IPS-11a (cell line): ENCODE data around the gene KANSL2.
A peak's percentile ranks its signal among the peaks of the same experiment; 100 is the strongest.
"Not testable (repeated sequence)": the region's sequence is repeated elsewhere in the genome, so short reads cannot be mapped to it uniquely, and the experiment has no call there.

Experiments
- H3K4me3 ChIP-seq: one replicate; pipeline ENCODE4 v1.5.1; 2013; ENCODE audit warnings: low read depth, low read length, control low read depth

The KANSL2 gene, protein sequence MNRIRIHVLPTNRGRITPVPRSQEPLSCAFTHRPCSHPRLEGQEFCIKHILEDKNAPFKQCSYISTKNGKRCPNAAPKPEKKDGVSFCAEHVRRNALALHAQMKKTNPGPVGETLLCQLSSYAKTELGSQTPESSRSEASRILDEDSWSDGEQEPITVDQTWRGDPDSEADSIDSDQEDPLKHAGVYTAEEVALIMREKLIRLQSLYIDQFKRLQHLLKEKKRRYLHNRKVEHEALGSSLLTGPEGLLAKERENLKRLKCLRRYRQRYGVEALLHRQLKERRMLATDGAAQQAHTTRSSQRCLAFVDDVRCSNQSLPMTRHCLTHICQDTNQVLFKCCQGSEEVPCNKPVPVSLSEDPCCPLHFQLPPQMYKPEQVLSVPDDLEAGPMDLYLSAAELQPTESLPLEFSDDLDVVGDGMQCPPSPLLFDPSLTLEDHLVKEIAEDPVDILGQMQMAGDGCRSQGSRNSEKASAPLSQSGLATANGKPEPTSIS

GRCh38 chr12:48681710-48682532 is at the start of gene KANSL2:
KANSL2 (minus strand) TSS chr12:48682238; CDS start chr12:48681632, 606 bp downstream.
- H3K4me3 ChIP-seq: peak within 1 kb of the TSS; percentile 99

DNA sequence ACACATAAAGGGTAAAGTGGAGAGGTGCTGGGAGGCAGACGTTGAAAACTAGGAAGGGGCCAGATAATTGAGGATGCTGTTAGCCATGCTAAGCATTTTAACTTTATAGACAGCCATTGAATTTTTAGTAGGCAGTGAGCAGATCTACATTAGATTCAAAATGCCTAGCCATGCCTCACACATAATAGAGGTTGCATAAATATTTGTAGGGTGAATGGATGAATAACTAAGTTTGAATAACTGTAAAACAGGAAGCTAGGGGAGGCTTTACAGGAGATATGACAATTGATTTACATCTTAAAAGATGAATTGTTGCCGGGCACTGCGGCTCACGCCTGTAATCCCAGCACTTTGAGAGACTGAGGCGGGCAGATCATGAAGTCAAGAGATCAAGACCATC is 46.8 kb upstream of the KANSL2 start:
- H3K4me3 ChIP-seq: no peak overlapping the region

DNA sequence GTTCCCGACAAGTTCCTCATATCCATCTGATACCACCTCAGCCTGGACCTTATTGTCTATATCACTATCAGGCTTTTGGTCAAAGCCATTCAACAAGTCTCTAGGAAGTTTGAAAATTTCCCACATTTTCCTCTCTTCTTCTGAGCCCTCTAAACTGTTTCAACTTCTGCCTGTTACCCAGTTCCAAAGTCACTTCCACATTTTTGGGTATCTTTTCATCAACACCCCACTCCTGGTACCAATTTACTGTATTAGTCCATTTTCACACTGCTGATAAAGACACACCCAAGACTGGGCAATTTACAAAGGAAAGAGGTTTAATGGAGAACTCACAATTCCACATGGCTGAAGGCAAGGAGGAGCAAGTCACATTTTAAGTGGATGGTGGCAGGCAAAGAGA is 38.7 kb upstream of the KANSL2 start:
- H3K4me3 ChIP-seq: not testable (repeated sequence)

DNA sequence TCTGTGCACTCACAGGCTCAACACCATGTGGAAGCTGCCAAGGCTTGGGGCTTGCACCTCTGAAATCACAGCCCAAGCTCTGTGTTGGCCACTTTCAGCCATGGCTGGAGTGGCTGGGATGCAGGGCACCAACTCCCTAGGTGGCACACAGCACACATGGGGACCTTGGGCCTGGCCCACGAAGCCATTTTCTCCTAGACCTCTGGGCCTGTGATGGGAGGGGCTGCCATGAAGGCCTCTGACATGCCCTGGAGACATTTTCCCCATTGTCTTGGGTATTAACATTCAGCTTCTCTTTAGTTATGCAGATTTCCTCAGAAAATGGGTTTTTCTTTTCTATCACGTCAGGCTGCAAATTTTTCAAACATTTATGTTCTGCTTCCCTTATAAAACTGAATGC is 38.1 kb upstream of the KANSL2 start:
- H3K4me3 ChIP-seq: not testable (repeated sequence)

- H3K4me3 ChIP-seq: not testable (repeated sequence)
These were observed 37.0 kb upstream of the KANSL2 start for GRCh38 chr12:48719002-48719401.

GRCh38 chr12:48717252-48717695 is 35.2 kb upstream of the KANSL2 start:
- peak overlapping the region; percentile 99 for H3K4me3 ChIP-seq

- peak within 1 kb of the TSS; percentile 99 for H3K4me3 ChIP-seq
These were observed 34.6 kb upstream of the KANSL2 start, which contains the start of gene CCNT1 for GRCh38 chr12:48716493-48717251. CCNT1 (minus strand) TSS chr12:48716707; CDS start chr12:48716675, 32 bp downstream.

DNA sequence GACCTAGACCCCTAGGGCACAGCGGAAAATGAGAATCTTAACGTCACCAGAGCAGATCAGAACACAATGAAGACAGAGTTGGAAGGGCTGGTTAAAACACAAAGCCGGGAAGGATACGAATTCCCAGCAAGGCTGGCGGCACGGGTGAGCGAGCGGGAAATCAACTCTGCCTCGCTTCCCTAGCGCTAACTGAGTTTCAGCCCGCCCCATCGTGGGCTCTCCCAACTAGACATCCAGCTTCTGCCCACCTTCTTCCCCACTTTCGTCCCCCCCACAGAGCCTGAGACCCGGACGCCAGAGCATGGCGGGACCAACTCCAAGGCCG is 34.1 kb upstream of the KANSL2 start:
- peak overlapping the region; percentile 99 for H3K4me3 ChIP-seq

GRCh38 chr12:48712209-48712608 is 30.2 kb upstream of the KANSL2 start:
- H3K4me3 ChIP-seq: no peak overlapping the region

DNA sequence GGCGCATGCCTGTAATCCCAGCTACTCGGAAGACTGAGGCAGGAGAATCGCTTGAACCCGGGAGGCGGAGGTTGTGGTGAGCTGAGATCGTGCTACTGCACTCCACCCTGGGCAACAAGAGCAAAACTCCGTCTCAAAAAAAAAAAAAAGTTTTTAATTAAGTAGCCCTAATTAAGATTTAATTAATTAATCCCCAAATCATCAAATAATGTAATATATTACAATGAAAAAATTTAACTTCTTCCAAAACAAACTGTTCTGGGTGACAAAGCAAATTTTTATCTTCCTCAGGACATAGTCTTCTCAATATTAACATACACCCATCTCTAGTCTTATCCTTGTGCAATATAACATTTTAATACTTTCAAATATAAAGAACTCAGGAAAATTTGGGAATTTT is 16.8 kb upstream of the KANSL2 start:
- not testable (repeated sequence) for H3K4me3 ChIP-seq

DNA sequence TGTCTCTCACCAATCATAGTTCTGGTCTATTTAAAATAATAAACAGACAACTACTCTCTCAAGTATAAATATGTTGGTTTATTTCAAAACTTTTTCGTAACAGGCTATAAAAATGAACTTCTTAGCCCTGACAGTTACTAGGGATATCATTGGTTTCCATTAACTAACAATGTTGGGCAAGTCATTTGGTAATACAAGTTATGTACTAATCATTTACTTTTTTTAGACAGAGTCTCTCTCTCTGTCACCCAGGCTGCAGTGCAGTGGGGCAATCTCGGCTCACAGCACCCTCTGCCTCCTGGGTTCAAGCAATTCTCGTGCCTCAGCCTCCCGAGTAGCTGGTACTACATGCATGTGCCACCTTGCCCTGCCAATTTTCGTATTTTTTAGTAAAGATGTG is 14.6 kb upstream of the KANSL2 start:
- H3K4me3 ChIP-seq: no peak overlapping the region

DNA sequence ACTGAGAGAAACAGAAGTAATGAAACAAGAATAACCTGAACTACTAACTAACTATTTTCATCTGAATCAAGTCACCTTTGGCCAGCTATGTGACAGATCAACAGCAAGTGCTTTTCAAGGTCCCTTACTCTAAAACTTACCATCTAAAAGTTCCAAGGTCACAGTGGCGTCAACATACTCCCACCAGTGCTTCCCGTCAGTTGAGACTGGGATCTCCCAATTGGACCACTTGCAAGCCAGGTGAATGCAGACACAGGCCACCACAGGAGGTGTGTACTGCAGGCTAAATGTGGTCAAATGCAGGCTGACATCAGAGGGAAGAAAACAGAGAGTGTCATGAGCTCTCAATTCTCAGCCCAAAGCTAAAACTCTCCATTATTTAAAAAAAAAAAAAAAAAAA is 13.8 kb upstream of the KANSL2 start:
- no peak overlapping the region for H3K4me3 ChIP-seq

DNA sequence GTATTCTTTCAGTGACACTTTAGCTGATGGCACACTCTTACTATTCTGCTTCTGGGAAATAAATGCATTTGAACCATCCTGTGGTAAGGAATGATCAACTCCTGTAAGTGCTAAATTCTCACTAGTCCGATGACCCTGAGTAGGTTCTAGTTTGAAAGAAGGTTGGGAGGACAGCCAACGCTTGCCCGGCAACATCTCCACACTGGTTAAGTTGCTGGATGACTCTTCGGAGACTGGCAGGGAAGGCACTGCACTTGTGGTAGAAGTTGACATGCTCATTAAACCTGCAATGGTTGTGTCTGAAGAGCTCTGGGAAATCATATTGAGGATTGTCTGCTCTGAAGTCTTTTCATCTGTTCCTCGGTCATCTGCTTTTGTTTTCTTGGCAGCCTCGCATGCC is 12.0 kb upstream of the KANSL2 start:
- no peak overlapping the region for H3K4me3 ChIP-seq

GRCh38 chr12:48693572-48693971 is 11.5 kb upstream of the KANSL2 start:
- no peak overlapping the region for H3K4me3 ChIP-seq

DNA sequence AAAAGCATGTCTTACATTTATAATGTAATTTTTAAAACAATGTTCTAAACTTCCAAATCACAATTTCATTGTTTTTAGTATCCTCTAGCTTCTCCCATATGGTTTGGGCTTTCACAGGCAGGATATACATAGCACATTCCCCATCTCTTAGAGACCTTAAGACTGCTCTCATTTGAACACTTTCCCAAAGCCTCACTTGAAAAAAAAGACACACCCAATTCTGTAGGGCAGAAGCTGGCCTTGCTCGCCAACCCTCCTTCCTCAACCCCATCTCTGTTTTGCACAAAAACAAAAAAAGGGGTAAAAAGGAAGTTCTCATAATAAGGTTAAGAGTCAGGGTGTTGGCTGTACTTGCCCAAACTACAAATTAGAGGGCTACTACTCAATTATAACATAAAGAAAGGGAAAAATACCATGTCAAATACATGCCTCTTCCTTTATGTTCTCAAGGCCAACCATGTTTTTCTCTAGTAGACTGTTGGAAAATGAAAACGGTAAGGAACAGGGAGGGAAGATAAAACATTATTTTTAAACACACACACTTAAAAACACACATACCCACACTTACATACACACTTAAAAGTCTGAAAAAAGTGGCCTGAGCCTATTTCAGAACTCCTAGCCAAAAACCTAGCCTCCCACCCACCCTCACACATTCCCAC is 9.9 kb upstream of the KANSL2 start:
- H3K4me3 ChIP-seq: no peak overlapping the region

DNA sequence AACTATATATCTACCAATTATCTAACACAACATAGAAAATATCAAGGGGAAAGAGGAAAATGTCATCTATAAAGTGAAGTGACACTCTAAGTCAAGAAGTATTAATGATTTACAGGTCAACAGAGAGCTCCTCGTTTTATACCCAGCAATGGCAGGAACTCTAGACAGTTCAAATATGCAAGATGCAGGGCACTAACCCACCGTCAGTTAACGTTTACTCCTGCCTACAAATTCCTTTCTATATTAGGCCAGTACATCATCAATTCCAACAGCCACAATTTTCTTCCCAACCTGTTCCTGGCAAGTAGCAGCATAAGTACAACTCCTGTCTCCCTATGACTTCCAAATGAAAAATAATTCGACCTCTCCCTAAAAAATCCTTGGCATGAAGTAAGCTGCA is 9.0 kb upstream of the KANSL2 start:
- H3K4me3 ChIP-seq: no peak overlapping the region

DNA sequence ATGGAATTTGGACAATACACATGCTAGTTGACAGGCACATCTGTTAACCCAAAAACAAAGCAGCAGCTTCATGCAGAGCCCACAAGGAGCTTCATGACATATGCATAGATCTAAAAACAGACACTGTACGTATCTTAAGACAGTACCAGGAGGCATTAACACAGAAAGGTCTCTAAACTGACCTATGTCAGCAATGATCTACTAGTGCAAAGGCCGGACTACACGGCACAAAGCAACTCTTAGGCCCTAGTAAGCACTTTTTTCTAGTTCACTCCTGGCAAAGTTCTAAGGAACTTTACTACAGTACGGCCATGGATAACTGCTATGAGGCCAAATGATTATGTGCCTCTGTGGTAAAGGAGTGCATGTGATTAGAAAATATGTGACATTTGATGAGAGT is 8.4 kb upstream of the KANSL2 start:
- no peak overlapping the region for H3K4me3 ChIP-seq

DNA sequence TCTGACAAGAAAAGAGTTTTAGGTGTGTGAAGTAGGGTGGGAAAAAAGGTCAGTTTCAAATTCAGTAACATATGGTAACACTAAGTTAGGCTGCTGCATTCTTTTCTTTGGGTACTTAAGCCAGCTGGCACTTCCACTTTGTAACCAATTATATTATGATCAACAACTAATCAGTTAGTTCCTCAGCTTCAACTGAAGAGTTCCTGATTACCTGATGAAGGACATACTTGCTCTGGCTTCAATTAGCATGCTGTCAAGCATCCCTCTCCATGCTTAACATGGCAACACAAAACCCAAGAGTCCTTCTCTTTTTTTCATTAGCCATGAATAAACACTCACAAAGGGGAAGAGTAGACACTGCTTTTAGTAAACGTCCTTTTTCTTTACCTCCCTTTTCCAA is 6.8 kb upstream of the KANSL2 start:
- no peak overlapping the region for H3K4me3 ChIP-seq

DNA sequence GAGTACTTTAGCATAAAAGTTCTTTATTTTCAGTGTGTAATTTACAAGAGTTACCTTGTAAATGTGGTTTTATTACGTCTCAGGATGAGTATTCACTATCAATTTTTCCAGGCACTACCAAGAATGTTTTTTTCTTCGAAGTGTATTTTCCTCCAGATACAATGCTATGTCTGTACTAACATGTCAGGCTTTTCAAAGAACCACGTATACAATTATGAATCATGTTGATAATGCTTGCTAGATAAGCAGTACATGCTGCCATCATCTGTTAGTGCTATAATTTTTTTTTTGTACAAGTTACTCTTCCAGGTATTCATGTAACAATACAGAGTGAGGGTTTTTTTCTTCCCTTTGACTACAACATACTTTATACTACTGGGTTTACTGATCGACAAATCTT is 5.6 kb upstream of the KANSL2 start:
- H3K4me3 ChIP-seq: no peak overlapping the region

DNA sequence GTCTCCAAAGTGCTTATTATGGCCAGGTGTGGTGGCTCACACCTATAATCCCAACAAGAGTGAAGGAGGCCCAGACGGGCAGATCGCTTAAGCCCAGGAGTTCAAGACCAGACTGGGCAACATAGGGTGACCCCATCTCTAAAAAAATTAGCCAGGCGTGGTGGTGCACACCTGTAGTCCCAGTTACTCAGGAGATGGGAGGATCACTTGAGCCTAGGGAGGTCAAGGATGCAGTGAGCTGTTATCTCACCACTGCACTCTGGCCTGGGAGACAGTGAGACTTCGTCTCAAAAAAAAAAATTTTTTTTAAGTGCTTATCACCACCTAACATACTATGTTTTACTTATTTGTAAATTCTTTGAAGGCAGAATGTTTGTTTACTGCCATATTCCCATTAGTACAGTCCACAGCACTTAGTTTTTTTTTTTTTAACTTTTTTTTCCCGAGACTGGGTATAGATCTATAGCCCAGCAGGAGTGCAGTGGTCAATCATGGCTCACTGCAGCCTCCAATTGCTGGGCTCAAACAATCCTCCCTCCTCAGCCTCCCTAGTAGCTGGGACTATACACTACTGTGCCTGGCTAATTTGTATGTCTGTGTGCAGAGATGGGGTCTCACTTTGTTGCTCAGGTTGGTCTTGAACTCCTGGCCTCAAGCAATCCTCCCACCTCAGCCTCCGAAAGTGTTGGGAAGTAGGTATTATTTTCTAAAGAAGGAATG is 4.7 kb upstream of the KANSL2 start:
- no peak overlapping the region for H3K4me3 ChIP-seq
